Left colon (tissue), 2 donors: Measurements from ENCODE around the gene NXPH1. TPM values are rescaled to one million over a fixed set of nuclear protein-coding genes. Genes with fewer than 3 reads are reported as not detected.
A peak's percentile ranks its signal among the peaks of the same experiment; 100 is the strongest.

Experiments
- ATAC-seq: fragments of 200-7000 bp; cut with Tn5 transposase; one replicate; pipeline ENCODE4 v1.9.1; 2020; ENCODE audit warnings: mild to moderate bottlenecking, moderate library complexity
- DNase-seq, 2 donors: peaks; one replicate each; pipeline ENCODE4 v3.0.0-alpha.2; 2020
- intact Hi-C, 2 donors: fragments of 100-400 bp; cut with DNase I in 1 of 2; cut with micrococcal nuclease in 1 of 2; formaldehyde crosslinking; loops; one replicate each; pipeline versions ENCODE4 v1.11.2 to v1.14.0; 2022; cut with DNase I, micrococcal nuclease
- total RNA-seq, 2 donors: library from RNA; stranded (reverse); fragmentation: NEBNext Ultra II Directional; extraction: Animal tissue kit (Norgen Biotek cat#: 25700); gene quantifications; one replicate each; pipeline ENCODE4 v1.2.1, GENCODE V29; 2021
- donor health status: DM: no; HTN: no; CAD: no.
- donor health status: DM: yes; HTN: yes; CAD: no.

The NXPH1 gene
- total RNA-seq, 2 donors from 2014 or later = not detected

DNA sequence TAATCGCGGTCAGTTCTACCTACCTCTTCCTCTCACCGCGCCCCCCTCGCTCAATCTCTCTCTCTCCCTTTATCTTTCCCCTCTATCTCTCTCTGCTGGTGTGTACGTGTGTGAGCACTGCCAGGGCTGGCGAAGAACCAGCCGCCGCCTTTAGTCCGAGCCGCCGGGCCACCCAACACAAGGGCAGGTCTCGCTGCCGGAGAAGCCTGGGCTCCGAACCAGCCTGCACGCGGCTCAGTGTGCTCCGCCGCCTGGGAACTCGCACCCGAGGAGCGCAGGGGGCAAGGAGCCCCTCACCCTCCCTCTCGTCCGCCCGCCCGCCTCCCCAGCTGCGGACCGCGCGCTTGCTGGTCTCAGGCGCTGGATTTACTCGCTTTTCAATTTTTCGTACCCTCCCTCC is 1.7 kb downstream of the NXPH1 start:
- ATAC-seq = no peak
- intact Hi-C loops = no loop called here
- no peak for DNase-seq

DNA sequence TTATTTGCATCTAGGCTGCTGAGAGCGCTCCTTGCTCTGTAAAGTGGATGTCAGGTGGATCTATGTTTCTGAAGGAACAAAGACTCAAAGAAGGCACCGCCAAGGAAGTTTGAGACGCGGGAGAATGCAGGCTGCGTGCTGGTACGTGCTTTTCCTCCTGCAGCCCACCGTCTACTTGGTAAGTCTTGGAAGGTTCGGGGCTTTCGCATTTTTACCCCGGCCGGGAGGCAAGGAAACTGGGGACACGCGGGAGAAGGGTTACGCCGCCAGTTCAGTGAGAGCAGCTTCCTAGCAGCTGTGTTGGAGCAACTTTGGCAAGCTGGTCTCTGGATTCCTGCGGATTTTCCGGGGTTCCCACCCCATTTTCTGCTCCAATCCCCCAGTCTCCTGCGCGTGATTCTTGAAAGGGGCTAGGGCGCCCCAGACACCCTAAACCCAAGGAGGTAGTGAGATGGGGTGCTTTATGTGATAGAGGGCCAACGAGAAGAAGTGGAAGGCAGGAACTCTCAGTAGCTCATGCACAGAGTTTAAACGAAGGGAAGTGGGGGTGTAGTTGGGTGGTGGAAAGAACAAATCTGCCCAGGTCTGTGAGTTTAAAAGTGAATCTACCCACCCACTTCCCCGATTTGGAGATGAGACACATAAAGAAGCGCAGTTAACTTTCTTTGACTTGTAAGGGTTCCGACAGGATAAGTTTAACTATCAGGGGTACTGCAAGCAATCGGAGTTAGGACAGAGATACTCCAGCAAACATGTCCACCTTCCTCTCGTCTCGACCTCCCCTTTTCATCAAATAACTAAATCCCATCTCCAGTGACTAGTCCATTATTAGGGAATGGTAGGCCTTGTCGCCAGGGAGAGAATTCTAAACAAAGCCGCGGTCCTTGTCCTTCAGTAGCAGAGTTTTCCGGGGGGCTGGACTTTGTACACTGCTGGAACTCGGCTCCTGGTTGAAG is 2.5 kb downstream of the NXPH1 start:
- no peak for ATAC-seq
- intact Hi-C loops = no loop called here
- DNase-seq = no peak

- DNase-seq (peak in 1 of 2 donors; percentile 65), ATAC-seq (peak; percentile 80)
- intact Hi-C loops = no loop called here
Measured at GRCh38 chr7:8436965-8437364, 3.6 kb downstream of the NXPH1 start.

- DNase-seq (no peak), ATAC-seq (no peak)
- intact Hi-C loops = no loop called here
Measured at GRCh38 chr7:8437606-8438005, 4.2 kb downstream of the NXPH1 start.

DNA sequence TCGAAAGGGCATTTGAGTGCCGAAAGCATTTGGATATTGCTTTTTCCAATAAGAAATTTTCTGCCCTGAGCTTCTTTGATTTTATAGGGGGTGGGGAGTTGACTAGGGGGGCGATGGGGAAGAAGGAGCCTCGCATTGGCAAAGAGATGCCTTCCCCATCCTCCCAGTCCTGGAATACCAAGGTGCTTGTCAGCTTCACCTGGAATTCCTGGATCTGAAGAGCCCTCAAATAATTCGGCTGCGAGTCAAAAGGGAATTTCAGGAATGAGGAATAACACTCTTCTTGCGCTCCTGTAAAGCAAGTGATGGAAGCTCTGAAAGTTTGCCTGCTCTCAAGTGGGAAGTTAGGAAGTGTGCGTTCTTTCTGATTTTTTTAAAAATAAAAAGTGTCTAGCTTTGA is 7.3 kb downstream of the NXPH1 start:
- DNase-seq (no peak), ATAC-seq (no peak)
- intact Hi-C loops = no loop called here

DNA sequence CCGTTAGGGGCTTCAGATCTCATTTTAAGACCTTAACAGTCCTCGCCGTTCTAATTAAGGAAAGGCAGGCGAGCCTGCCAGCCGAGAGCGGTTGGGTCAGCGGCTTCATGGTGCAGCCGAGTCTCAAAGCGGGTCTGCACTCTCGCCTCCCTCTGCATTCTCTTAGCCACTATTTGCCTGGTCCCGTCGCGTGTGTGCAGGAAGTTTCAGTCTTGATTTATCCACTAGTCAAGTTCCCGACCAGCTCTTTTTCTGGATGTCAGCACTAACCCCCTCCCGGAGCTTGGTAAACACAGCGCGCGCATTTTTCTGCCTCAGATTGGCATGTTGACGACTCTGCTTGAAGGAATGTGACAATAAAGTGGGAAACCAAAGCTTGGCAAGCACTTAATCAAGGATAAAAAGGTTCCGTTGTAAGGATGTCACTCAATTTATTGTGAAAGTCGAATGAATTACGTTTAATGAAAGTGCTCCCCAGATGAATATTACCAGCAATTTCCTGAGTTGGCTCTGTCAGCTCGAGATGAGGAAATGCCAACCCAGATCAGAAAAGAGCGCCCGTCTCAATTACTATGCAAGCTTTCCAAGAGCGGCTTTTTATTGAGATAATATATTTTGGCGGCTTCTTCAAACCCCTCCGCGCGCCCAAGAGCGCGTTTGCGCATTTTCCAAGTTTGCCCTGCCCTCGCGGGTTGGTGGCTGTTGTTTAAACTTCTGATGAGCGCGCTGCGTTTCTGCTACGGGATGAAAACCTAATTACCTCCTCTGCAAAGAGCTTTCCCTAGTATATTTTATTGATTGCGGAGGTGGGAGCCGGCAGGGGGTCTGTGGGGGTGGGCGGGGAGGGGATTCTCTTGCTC is 7.9 kb downstream of the NXPH1 start:
- ATAC-seq (no peak), DNase-seq (no peak)
- intact Hi-C loops = no loop called here

DNA sequence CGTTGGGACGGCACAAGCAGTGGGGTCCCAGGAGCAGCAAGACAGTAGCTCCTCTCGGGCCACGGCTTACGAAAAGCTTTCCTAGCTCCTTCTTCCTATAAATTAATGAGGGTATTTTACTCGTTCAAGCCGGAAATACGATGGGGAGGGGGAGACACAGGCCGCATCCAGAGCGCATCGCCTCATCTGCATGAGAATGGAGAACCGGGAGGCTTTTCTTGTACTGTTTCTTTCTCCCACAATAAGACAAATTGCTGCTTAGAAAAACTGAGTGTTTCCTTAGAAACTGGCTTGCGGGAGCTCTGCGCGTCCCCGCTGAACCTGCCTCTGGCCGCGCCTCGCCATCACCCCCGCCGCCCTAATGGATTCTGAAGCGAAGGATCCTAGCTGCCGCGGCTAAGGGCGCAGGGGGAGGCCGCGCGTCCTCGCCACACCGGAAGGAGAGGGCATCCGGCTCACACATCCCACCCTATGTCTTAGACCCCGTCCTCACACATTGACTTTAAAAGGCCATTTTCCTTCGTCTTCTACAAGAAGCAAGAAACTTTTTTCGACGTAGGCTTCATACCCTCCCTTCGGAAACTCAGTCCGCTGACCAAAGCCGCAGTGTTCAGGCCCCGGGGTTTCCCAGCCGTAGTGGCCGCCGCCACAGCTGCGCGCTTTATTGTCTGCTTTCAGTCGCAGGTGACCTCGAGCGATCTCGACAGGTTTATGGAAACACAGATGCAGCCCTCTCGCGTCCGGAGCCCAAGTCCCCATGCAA is 8.8 kb downstream of the NXPH1 start:
- intact Hi-C loops = no loop called here
- ATAC-seq (no peak), DNase-seq (no peak)

GRCh38 chr7:8442814-8443304 is 9.4 kb downstream of the NXPH1 start:
- DNase-seq (peak; percentile 30 to 49), ATAC-seq (peak; percentile 46)
- intact Hi-C loops = no loop called here

GRCh38 chr7:8443576-8444467 is 10.4 kb downstream of the NXPH1 start:
- intact Hi-C loops = no loop called here
- no peak for ATAC-seq

DNA sequence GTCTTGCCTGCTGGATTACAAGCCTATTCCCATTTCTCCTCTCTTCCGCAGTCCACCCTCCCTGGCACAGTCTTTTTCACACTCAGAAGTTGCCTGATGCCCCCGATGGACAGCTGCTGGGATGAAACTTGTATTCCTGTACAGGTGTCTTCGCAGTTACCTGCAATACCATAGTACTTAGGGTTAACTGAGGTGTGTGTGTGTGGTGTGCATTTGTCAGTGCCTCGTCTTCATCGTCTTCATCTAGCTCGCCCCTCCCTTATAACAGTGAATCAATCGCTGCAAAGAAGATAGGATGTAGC is 11.0 kb downstream of the NXPH1 start:
- no peak for ATAC-seq
- intact Hi-C loops = no loop called here
- no peak for DNase-seq

More at GRCh38 chr7:8443576-8444467, 10.4 kb downstream of the NXPH1 start:
- no peak for DNase-seq

DNA sequence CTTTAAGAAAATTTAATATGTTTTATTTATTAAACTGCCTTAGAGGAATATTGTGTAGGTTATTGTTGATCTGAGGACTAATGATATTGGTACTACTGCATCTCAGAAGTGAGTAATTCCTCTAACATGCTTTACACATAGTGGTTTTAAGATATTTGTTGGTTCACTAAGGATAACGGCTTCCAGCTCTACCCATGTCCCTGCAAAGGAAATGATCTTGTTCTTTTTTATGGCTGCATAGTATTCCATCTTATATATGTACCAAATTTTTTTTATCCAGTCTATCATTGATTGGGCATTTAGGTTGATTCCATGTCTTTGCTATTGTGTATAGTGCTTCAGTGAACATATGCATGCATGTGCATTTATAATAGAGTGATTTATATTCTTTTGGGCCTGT is 20.1 kb downstream of the NXPH1 start:
- intact Hi-C loops = no loop called here
- ATAC-seq = no peak
- DNase-seq = no peak

DNA sequence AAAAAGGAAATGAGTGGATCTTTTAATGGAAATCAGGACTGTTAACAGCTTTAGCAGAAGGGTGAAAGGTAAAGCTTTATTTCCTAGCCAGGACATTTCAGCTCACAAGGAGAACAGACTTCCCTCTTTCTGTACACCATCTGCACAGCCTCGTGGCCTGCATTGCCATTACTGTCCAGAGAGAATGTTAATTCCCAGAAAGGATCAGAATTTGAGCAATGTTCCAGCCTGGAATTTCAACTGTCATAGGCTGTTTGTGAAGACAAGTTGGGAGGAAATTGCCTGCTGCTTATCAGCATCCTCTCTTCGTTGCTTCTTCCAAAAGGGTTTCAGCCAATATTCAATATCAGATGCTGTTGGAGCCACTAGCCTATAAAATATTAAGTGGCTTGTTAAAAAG is 22.0 kb downstream of the NXPH1 start:
- no peak for ATAC-seq
- no peak for DNase-seq
- intact Hi-C loops = no loop called here

DNA sequence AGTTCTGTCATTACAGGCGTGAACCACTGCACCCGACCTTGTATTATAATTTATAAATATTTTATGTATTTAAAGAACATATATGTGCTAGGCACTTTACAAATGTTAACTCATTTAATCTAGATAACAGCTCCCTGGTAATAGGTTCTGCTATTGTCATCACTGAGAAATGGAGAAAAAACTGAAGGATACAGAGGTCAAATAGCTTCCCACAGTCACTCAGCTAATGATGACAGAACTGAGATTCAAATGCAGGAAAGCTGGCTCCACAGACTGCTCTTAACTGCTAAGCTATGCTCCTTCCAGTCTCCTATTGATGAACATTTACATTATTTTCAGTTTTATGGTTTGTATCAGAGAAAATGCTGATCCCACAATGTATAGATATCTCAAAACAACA is 28.9 kb downstream of the NXPH1 start:
- intact Hi-C loops = no loop called here
- no peak for DNase-seq
- ATAC-seq = no peak

DNA sequence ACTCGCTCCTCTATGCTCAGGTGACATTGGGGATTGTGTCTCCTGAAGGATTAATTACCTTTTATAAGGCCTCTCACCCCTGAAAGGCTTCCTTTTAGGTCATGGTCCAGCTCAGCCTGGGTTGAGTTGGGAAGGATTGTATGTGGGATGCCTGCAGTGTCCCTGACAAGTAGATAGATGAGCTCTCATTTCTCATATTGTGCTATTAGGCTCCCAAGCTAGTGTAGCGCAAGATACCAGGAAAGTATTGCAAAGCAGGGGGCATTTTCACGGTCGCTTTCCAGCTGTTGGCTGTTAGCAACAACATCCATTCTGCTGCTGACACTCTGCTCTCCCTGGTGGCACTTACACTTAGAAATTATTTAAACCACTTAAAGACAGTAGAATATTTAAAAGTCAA is 31.9 kb downstream of the NXPH1 start:
- DNase-seq = no peak
- no peak for ATAC-seq
- intact Hi-C loops = no loop called here

DNA sequence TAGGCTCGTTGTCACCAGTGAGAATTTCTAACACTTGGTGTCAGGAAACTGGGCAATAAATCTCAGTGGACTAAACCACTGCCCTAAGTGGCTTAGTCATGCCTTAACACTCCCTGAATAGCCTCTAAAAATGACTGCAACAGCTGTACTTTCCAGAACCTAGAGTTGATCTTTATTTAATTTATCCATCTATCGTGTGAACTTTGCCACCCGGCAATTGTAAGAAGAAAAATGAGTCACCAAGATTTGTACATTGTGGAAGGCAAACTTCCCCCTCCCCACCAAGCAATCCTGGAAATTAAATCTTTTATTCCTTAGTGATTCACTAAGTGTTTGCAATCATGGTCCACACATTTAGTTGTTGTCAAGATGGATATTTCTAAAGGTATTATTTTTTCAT is 47.1 kb downstream of the NXPH1 start:
- intact Hi-C loops = no loop called here
- DNase-seq (no peak), ATAC-seq (no peak)

GRCh38 chr7:8481096-8481495 is 47.7 kb downstream of the NXPH1 start:
- intact Hi-C loops = no loop called here
- ATAC-seq (no peak), DNase-seq (no peak)

GRCh38 chr7:8481752-8482446 is 48.5 kb downstream of the NXPH1 start:
- no peak for ATAC-seq
- peak in 1 of 2 donors; percentile 4 for DNase-seq
- intact Hi-C loops = no loop called here
